ENCODE data around the gene MAP4K1.
"Not testable (repeated sequence)": the region's sequence is repeated elsewhere in the genome, so short reads cannot be mapped to it uniquely, and the experiment has no call there.

MAP4K1 gene

GRCh38 chr19:38650911-38651584 lies 33.3 kb upstream of the MAP4K1 start:
- no peak for DNase-seq

- no peak for DNase-seq
Observed at GRCh38 chr19:38650172-38650775, 32.5 kb upstream of the MAP4K1 start.

- DNase-seq = no peak
Observed at GRCh38 chr19:38649305-38650171, 31.8 kb upstream of the MAP4K1 start.

GRCh38 chr19:38648769-38649304 lies 31.1 kb upstream of the MAP4K1 start:
- DNase-seq = no peak

GRCh38 chr19:38647966-38648768 lies 30.4 kb upstream of the MAP4K1 start:
- DNase-seq = no peak

- peak; percentile 89 to 100 (median 98) for DNase-seq
Observed at GRCh38 chr19:38647368-38647965, 29.7 kb upstream of the MAP4K1 start, which contains the start of gene ACTN4. Gene ACTN4 (plus strand): TSS chr19:38647649. CDS start chr19:38647746, 97 bp downstream.

- DNase-seq = no peak
Observed at GRCh38 chr19:38644719-38645118, 27.0 kb upstream of the MAP4K1 start.

GRCh38 chr19:38642176-38642575 lies 24.4 kb upstream of the MAP4K1 start:
- no peak for DNase-seq

GRCh38 chr19:38640368-38640767 lies 22.6 kb upstream of the MAP4K1 start:
- no peak for DNase-seq

GRCh38 chr19:38639679-38640078 lies 21.9 kb upstream of the MAP4K1 start:
- DNase-seq = no peak

- DNase-seq = no peak
Observed at GRCh38 chr19:38638461-38638860, 20.7 kb upstream of the MAP4K1 start.

- DNase-seq = no peak
Observed at GRCh38 chr19:38635483-38636399, 18.0 kb upstream of the MAP4K1 start.

GRCh38 chr19:38634757-38635482 lies 17.2 kb upstream of the MAP4K1 start:
- peak in 11 of 14 donors; percentile 4 to 75 (median 40) for DNase-seq

- no peak for DNase-seq
Observed at GRCh38 chr19:38632476-38633213, 14.9 kb upstream of the MAP4K1 start.

- DNase-seq = not testable (repeated sequence)
Observed at GRCh38 chr19:38631811-38632475, 14.2 kb upstream of the MAP4K1 start.

- not testable (repeated sequence) for DNase-seq
Observed at GRCh38 chr19:38631301-38631700, 13.5 kb upstream of the MAP4K1 start.

- DNase-seq = no peak
Observed at GRCh38 chr19:38629568-38629967, 11.8 kb upstream of the MAP4K1 start.

- no peak for DNase-seq
Observed at GRCh38 chr19:38626401-38626800, 8.6 kb upstream of the MAP4K1 start.
